GM20000 (cell line): ENCODE results near the gene AIFM3.
"Not testable (repeated sequence)": the region's sequence is repeated elsewhere in the genome, so short reads cannot be mapped to it uniquely, and the experiment has no call there.

ENCODE experiments used
- DNase-seq: peaks from one replicate; pipeline ENCODE4 v3.0.0; 2012; ENCODE audit warnings: low spot score
- TF ChIP-seq, protein P1 (sequence below): IDR thresholded peaks from 2 replicates; pipeline ENCODE4 v1.5.1; 2012; ENCODE audit warnings: mild to moderate bottlenecking, control low read depth; ENCODE audit errors: extremely low read depth, missing control alignments

The AIFM3 gene

DNA sequence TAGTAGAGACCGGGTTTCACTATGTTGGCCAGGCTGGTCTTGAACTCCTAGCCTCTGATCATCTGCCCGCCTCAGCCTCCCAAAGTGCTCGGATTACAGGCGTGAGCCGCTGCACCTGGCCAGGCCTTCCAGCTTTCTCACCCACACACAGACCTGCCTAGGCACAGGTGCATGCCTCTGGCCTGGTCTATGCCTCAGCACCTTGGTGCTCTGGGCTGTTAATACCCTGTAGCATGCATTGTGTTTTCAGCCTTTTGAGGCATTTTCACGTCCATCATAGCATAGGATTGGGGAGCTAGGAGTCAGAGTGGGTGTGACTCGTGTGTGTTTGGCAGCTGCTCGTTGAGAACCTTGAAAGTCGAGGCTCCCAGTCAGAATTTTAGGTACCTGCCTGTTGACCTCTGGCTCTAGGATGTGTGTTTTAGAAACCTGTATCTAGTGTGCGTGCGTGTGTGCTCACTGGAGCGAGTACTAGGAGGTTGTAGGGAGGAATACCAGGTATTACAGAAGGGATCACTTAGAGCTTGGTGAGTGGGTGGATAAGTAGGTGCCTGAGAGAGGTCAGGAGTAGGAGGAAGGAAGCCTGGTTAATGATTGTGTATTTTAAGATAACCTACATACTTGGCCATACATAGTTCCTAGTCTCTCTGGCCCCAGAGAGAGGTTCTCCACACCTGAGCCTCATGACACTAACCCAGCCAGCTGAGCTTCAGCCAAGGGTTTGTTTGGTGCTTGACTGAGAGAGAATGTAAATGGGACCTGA lies 29.8 kb upstream of the AIFM3 start:
- TF ChIP-seq, protein P1, sequence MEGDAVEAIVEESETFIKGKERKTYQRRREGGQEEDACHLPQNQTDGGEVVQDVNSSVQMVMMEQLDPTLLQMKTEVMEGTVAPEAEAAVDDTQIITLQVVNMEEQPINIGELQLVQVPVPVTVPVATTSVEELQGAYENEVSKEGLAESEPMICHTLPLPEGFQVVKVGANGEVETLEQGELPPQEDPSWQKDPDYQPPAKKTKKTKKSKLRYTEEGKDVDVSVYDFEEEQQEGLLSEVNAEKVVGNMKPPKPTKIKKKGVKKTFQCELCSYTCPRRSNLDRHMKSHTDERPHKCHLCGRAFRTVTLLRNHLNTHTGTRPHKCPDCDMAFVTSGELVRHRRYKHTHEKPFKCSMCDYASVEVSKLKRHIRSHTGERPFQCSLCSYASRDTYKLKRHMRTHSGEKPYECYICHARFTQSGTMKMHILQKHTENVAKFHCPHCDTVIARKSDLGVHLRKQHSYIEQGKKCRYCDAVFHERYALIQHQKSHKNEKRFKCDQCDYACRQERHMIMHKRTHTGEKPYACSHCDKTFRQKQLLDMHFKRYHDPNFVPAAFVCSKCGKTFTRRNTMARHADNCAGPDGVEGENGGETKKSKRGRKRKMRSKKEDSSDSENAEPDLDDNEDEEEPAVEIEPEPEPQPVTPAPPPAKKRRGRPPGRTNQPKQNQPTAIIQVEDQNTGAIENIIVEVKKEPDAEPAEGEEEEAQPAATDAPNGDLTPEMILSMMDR = no peak
- DNase-seq = no peak

DNA sequence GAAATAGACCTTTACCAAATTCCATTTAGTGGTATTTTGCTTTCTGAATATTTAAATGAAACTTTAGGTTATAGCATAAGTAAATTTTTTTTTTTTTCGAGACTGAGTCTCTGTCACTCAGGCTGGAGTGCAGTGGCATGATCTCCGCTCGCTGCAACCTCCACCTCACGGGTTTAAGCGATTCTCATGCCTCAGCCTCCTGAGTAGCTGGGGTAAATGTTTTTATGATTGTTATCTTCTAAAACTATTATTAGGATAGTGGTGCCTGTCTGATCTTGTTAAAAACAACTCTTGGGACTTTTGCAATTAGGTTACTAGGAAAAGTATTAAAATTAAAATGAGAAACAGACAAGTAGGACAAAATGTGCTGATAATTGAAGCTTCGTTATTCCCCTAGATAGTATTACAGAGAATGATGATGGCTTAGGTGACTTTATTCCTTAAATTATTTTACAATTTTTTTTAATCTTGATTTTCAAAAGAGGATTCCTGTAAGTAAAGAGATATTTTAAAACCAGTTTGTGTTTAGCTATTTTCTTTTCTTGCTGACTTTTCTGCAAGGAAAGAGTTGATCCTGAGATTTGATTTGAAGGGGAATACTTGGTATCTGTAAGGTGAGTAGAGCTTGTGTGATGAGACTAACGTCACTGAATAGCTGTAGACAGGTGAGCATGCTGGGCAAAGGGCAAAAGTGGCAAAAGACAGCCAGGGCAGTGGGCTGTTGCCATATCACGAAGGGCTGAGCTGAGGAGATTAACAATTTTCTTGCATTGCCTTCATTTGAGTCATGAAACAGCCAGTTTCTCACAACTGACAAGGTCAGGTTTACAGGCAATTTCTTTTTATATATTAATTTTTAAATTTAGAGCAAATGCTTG lies 29.0 kb upstream of the AIFM3 start:
- DNase-seq = no peak
- TF ChIP-seq, protein P1 = no peak

DNA sequence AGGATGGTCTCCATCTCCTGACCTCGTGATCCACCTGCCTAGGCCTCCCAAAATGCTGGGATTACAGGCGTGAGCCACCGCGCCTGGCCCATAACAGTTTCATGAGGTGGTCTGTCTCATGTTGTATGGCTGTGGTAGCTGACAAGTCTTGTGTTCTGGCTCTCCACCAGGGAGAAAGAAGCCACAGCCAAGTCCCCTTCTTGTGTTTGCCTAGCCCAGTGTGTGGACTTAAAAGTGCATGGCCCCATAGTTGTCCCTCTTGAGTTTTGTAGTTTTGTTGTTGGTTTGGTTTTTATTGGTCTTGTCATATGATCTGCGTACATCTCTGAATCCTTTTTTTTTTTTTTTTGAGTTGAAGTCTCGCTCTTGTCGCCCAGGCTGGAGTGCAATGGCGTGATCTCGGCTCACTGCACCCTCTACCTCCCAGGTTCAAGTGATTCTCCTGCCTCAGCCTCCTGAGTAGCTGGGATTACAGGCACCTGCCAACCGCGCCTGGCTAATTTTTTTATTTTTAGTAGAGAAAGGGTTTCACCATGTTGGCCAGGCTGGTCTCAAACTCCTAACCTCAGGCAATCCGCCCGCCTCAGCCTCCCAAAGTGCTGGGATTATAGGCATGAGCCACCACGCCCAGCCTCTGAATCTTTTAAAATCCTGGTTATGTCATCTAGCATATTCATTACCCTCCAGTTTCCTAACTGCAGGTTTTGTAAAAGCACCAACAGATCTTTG lies 27.4 kb upstream of the AIFM3 start:
- DNase-seq = not testable (repeated sequence)

DNA sequence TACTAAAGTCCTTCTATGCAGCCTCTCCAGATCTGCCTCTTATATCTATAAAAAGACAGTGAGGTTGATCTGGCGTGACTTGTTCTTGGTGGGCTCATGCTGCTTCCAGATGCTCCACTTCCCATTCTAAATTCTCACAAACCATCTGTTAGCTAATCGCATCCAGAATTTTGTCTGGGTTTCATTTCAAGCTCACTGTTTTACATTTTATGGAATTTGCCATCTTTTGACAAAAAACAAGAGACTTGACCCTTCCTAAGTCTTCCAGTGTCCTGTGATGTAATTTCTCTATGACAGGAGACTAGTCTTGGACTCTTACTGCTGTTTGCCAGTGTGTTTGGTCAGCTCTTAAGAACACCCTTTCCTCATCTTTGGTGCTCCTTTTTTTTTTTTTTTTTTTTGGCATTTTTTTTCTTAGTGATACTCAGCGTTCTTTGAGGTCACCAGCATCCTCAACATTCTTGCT lies 26.8 kb upstream of the AIFM3 start:
- TF ChIP-seq, protein P1 = no peak
- DNase-seq = no peak

DNA sequence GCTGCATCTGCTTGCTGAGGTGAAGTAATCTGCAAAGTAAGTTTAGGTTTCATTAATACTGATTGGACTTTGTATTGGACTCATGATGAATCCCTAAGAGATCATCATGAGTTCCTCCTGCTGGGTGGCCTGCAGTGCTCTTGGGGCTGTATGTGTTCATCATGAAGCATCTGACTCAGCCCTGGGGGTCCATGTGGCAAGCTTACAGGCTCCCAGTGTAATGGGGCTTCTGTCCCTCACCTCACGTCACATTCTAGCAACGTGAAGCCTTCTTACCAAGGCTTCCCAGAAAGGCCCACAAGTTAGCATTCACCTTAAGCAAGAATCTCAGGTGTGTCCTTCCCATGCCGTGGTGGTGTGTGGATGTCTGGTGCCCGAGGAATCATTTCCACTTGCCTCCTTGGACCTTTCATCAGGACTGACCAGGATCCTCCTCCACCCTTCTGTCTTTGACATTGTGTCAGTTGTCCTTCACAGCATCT lies 26.1 kb upstream of the AIFM3 start:
- TF ChIP-seq, protein P1 = no peak
- DNase-seq = no peak

DNA sequence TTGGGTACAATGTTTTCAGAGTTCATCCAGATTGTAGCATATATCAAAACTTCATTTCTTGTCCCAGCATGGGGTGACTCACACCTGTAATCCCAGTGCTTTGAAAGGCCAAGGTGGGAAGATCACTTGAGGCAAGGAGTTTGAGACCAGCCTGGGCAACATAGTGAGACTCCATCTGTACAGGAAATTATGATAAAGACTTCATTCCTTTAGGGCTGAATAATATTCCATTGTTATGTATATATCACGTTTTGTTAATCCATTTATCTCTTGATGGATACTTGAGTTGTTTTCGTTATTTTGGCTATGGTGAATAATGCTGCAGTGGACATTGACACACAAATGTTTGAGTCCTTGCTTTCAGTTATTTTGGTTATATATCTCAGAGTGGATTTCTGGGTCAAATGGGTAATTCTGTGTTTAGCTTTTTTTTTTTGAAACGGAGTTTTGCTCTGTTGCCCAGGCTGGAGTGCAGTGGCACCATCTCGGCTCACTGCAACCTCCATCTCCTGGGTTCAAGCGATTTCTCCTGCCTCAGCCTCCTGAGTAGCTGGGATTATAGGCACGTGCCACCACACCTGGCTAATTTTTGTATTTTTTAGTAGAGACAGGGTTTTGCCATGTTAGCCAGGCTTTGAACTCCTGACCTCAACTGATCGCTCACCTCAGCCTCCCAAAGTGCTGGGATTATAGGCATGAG lies 24.7 kb upstream of the AIFM3 start:
- not testable (repeated sequence) for DNase-seq

DNA sequence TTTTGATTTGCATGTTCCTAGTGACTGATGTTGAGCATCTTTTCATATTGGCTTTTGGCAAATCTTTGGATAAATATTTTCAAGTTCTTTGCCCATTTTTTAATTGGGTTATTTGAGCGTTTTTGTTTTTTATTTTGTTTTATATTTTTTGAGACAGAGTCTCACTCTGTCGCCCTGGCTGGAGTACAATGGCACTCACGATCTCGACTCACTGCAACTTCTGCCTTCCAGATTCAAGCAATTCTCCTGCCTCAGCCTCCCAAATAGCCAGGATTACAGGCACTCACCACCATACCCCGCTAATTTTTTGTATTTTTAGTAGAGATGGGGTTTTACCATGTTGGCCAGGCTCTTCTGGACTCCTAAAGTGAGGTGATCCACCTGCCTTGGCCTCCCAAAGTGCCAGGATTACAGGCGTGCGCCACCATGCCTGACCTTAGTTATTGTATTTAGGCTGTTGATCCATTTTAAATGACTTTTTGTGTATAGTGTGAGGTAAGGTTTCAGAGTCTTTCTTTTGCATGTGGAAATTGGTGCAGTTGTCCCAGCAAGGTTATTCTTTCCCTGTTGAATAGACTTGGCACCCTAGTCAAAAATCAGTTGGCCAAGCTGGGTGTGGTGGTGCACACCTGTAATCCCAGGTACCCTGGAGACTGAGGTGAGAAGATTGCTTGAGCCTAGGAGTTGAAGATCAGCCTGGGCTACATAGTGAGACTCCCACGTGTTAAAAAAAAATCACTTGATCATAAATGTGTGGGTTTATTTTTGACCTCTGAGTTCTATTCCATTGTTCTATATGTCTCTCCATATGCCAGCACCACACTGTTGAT lies 23.7 kb upstream of the AIFM3 start:
- no peak for DNase-seq
- TF ChIP-seq, protein P1 = no peak
